ENCODE measurements around the gene SLC25A26.

SLC25A26 gene

GRCh38 chr3:66239513-66240123 lies 18.8 kb downstream of the SLC25A26 start:
- FAIRE-seq (no peak), DNase-seq (ENCODE audit: insufficient read length, low spot score) (no peak)
- no peak for TF ChIP-seq POLR2A (IDR thresholded peaks at IDR 0.05; ENCODE audit: low read depth, low read length)

DNA sequence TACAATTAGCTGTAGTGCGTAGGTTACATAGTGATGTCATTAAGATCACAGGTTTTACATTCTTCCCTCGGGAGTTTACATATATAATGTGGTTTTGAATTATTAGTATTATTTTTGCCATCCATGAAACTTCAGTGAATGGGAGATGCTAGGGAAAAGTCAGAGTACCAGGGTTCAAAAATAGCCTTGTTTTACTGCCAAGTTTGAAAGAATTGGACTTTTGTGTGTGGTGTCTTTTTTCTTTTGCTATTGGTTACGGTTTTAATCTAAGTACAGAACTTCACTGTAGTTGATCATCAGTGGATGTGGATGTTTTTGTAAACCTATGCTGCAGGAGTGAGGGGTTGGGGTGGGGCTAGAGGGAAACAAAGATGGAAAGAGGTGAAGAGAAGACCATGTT lies 20.7 kb downstream of the SLC25A26 start:
- no peak for TF ChIP-seq POLR2A (IDR thresholded peaks at IDR 0.05; ENCODE audit: low read depth, low read length)
- FAIRE-seq (no peak), DNase-seq (ENCODE audit: insufficient read length, low spot score) (no peak)

DNA sequence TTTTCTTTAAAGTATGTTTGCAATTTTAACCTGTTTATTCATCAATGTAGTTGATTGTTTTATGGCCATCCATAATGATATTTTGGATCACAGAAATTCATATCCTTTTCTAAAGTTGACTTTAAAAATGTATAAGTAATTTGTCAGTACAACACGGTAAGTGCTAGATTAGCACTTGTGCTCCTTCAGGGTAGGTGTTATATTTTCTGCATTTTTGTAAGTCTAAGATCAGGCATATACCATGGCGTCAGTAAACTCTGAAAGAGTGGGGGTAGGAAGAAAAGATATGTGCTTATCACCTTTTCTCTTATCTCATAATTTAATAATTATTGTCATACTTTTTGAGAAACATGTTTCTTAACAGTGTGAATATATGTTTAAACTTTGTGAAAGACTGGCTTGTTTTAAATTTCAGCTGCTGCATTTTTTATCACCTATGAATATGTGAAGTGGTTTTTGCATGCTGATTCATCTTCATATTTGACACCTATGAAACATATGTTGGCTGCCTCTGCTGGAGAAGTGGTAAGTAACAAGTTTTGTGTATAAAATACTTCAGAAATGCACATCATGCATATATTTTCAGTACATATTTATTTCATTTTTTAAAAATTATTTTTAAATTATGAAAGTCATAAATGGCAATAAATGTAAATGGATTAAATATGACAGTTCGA lies 22.1 kb downstream of the SLC25A26 start:
- DNase-seq (ENCODE audit: insufficient read length, low spot score) (no peak), FAIRE-seq (no peak)
- no peak for TF ChIP-seq POLR2A (IDR thresholded peaks at IDR 0.05; ENCODE audit: low read depth, low read length)

GRCh38 chr3:66248641-66249040 lies 27.8 kb downstream of the SLC25A26 start:
- no peak for TF ChIP-seq POLR2A (IDR thresholded peaks at IDR 0.05; ENCODE audit: low read depth, low read length)
- DNase-seq (ENCODE audit: insufficient read length, low spot score) (no peak), FAIRE-seq (no peak)

GRCh38 chr3:66253790-66254620 lies 33.2 kb downstream of the SLC25A26 start:
- no peak for DNase-seq (ENCODE audit: insufficient read length, low spot score)
- TF ChIP-seq POLR2A (IDR thresholded peaks at IDR 0.05; ENCODE audit: low read depth, low read length), result no peak
- FAIRE-seq, result peak; percentile 82

GRCh38 chr3:66255865-66256264 lies 35.1 kb downstream of the SLC25A26 start:
- TF ChIP-seq POLR2A (IDR thresholded peaks at IDR 0.05; ENCODE audit: low read depth, low read length), result no peak
- no peak for FAIRE-seq
- DNase-seq (ENCODE audit: insufficient read length, low spot score), result no peak

DNA sequence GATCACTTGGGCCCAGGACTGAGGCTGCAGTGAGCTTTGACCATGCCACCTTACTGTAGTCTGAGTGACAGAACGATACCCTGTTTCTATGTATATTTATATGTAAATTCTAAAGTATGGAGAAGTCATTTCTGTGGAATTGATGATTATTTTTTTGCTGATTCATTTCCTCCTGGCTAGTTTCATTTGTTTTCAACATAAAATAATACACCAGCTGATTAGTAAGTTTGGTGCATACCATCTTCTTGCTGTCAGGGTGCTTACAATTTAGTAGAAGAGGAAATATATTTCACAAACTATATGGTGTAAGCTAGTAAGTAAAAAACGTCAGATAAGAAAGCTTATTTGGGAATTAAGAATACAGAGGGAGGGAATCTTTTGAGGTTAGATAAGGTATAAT lies 36.0 kb downstream of the SLC25A26 start:
- TF ChIP-seq POLR2A (IDR thresholded peaks at IDR 0.05; ENCODE audit: low read depth, low read length), result no peak
- DNase-seq (ENCODE audit: insufficient read length, low spot score), result no peak
- no peak for FAIRE-seq

DNA sequence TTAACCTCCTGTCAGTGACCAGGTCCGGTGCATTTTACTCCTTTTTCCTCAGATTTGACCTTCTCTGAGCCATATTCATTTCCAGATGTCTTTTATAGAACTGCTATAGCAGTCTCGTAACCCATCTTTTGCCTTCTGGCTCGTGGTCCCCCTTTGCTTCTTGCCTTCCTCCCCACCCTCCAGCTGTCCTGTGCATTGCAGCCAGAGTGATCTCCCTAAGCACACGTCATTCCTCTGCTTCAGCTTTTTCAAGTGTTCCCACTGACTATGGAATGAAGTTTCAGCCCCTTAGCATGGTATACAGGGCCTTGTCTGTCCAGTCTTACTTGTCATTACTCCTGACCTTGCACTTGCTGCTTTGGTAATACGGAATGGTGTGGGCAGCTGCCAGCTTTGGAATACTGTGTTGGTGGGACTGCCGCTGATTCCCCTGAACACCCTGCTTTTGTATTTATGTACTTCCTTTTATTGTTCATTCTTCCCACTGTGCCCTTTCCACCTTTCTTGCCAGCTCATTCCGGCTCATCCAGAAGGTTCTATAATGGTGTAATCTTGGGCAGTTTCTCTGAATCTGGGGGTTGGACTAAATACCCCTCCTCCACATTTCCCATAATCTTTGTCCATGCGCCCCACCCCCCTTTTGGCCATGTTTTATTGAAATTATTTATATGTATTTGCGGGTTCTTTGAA lies 38.9 kb downstream of the SLC25A26 start:
- FAIRE-seq, result no peak
- TF ChIP-seq POLR2A (IDR thresholded peaks at IDR 0.05; ENCODE audit: low read depth, low read length), result no peak

GRCh38 chr3:66260431-66260830 lies 39.6 kb downstream of the SLC25A26 start:
- DNase-seq (ENCODE audit: insufficient read length, low spot score) (no peak), FAIRE-seq (no peak)
- TF ChIP-seq POLR2A (IDR thresholded peaks at IDR 0.05; ENCODE audit: low read depth, low read length), result no peak

More for the DNA sequence above, 38.9 kb downstream of the SLC25A26 start:
- no peak for DNase-seq (ENCODE audit: insufficient read length, low spot score)

DNA sequence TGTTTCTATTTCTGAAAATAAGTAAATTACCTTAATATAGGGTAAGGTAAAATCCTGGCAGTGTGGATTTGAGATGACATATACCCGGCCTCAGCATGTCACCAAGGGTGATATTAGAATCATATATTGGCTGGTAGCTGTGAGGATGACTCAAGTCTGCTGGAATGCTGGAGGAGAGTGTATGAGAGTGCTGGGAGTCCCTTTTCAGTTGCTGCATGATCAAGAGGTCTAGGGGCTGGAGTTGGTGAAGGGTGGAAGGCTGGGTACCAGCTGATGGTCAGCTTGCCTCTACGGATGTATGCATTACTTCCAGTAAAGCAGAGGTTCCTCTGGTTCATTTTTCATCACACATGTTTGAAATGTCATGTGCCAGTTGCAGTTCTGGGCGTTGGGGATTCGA lies 40.6 kb downstream of the SLC25A26 start:
- DNase-seq (ENCODE audit: insufficient read length, low spot score) (peak; percentile 40), FAIRE-seq (peak; percentile 78)

GRCh38 chr3:66265649-66266048 lies 44.8 kb downstream of the SLC25A26 start:
- FAIRE-seq, result no peak
- no peak for TF ChIP-seq POLR2A (IDR thresholded peaks at IDR 0.05; ENCODE audit: low read depth, low read length)
- no peak for DNase-seq (ENCODE audit: insufficient read length, low spot score)

More for the DNA sequence above, 40.6 kb downstream of the SLC25A26 start:
- TF ChIP-seq POLR2A (IDR thresholded peaks at IDR 0.05; ENCODE audit: low read depth, low read length), result no peak

- no peak for FAIRE-seq
- no peak for TF ChIP-seq POLR2A (IDR thresholded peaks at IDR 0.05; ENCODE audit: low read depth, low read length)
- no peak for DNase-seq (ENCODE audit: insufficient read length, low spot score)
Measured at GRCh38 chr3:66266551-66266950, 45.8 kb downstream of the SLC25A26 start.

DNA sequence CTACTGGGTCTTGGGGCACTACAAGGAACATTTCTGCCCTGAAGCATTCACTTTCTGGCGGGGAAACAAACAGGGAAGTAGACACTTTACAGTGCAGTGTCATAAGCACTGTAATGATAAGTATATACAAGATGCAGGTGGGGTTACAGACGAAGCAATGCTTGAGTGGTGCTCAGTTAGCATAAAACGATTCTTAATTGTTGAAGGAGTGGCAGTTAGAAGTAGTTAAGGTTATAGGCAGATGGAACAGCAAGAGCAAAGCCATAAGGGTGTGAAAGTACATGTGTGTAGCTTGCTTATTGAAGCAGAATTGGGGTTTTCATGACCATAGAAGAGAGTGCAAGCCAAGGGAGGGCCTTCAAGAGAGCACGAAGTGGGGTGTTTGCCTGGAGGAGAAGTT lies 46.2 kb downstream of the SLC25A26 start:
- FAIRE-seq, result no peak
- DNase-seq (ENCODE audit: insufficient read length, low spot score), result no peak
- TF ChIP-seq POLR2A (IDR thresholded peaks at IDR 0.05; ENCODE audit: low read depth, low read length), result no peak

DNA sequence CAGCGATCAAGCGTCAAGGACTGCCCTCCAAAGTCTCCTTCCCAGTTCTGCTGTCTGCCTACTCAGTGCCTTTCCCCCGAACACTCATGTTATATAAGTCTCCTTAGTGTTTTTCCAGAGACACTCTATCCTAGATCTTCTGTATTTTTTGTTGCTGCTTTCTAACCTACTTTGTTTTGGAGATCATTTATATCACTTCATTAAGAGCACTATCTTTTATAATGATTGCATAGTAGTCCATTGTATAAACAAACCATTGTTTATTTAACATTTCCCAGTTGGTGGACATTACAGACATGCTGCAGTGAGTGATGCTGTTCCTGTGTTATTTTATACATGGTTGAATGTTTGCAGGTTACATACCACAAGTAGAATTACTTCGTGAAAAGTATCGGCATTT lies 47.1 kb downstream of the SLC25A26 start:
- no peak for FAIRE-seq
- DNase-seq (ENCODE audit: insufficient read length, low spot score), result no peak
- no peak for TF ChIP-seq POLR2A (IDR thresholded peaks at IDR 0.05; ENCODE audit: low read depth, low read length)

Measured in H54 (cell line).